ENCODE data around the gene CTDSP1. TPM values are rescaled to one million over a fixed set of nuclear protein-coding genes. Genes with fewer than 3 reads are reported as not detected.
A peak's percentile ranks its signal among the peaks of the same experiment; 100 is the strongest.

Gene CTDSP1
- total RNA-seq, 1 donor from 2014 or later = 41.8 TPM

- H3K4me3 Mint-ChIP-seq (ENCODE audit: unreplicated experiment) = peak overlapping the region; percentile 70
- Histone ChIP-seq H3K27ac (ENCODE audit: low read depth, low read length) (no peak overlapping the region), H3K4me1 (ENCODE audit: insufficient read depth, low read length) (peaks cover 47% of the 10 kb centered on the region), H3K36me3 (ENCODE audit: insufficient read depth, low read length) (peaks cover 3% of the 10 kb centered on the region), H3K9me3 (ENCODE audit: insufficient read depth, low read depth, low read length) (no peaks in the 10 kb centered on the region), H4K20me1 (ENCODE audit: insufficient read depth, low read length) (peaks cover 16% of the 10 kb centered on the region), H2AFZ (ENCODE audit: low read depth, low read length) (no peak overlapping the region), H3K79me2 (ENCODE audit: insufficient read depth, low read length) (peaks cover 27% of the 10 kb centered on the region), H3K4me3 (ENCODE audit: insufficient read depth, low read depth, low read length) (peak overlapping the region; percentile 73), H3K9ac (ENCODE audit: low read length) (peak overlapping the region; percentile 86), H3K4me2 (ENCODE audit: low read length) (peak overlapping the region; percentile 87), H3K27me3 (ENCODE audit: insufficient read depth, low read length) (no peaks in the 10 kb centered on the region)
- no peaks in the 10 kb centered on the region for H3K27me3 Mint-ChIP-seq (ENCODE audit: low read depth, unreplicated experiment)
- H3K36me3 Mint-ChIP-seq (ENCODE audit: low read depth, unreplicated experiment) = no peaks in the 10 kb centered on the region
- no peak for DNase-seq (ENCODE audit: low read depth)
- TF ChIP-seq, protein P1, sequence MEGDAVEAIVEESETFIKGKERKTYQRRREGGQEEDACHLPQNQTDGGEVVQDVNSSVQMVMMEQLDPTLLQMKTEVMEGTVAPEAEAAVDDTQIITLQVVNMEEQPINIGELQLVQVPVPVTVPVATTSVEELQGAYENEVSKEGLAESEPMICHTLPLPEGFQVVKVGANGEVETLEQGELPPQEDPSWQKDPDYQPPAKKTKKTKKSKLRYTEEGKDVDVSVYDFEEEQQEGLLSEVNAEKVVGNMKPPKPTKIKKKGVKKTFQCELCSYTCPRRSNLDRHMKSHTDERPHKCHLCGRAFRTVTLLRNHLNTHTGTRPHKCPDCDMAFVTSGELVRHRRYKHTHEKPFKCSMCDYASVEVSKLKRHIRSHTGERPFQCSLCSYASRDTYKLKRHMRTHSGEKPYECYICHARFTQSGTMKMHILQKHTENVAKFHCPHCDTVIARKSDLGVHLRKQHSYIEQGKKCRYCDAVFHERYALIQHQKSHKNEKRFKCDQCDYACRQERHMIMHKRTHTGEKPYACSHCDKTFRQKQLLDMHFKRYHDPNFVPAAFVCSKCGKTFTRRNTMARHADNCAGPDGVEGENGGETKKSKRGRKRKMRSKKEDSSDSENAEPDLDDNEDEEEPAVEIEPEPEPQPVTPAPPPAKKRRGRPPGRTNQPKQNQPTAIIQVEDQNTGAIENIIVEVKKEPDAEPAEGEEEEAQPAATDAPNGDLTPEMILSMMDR (IDR thresholded peaks at IDR 0.05; ENCODE audit: insufficient read depth, low read depth, low read length) = no peak
- TF ChIP-seq EZH2 (IDR thresholded peaks at IDR 0.05; ENCODE audit: insufficient read depth, low read length) = no peak
- H3K9me3 Mint-ChIP-seq (ENCODE audit: unreplicated experiment) = no peaks in the 10 kb centered on the region
- no peak overlapping the region for H3K27ac Mint-ChIP-seq (ENCODE audit: unreplicated experiment)
- peaks cover 11% of the 10 kb centered on the region for H3K4me1 Mint-ChIP-seq (ENCODE audit: low read depth, unreplicated experiment)
- FAIRE-seq = no peak
These were observed 1.5 kb downstream of the CTDSP1 start for GRCh38 chr2:218400930-218401881.

- no peaks in the 10 kb centered on the region for H3K27me3 Mint-ChIP-seq (ENCODE audit: low read depth, unreplicated experiment)
- H3K4me3 Mint-ChIP-seq (ENCODE audit: unreplicated experiment) = peak overlapping the region; percentile 70
- H3K4me2 ChIP-seq (ENCODE audit: low read length) = peak overlapping the region; percentile 87
These were observed 2.2 kb downstream of the CTDSP1 start for GRCh38 chr2:218401890-218402289.

More at GRCh38 chr2:218401890-218402289, 2.2 kb downstream of the CTDSP1 start:
- Histone ChIP-seq H4K20me1 (ENCODE audit: insufficient read depth, low read length) (peaks cover 16% of the 10 kb centered on the region), H3K9ac (ENCODE audit: low read length) (no peak overlapping the region), H3K27me3 (ENCODE audit: insufficient read depth, low read length) (no peaks in the 10 kb centered on the region), H3K4me1 (ENCODE audit: insufficient read depth, low read length) (peaks cover 45% of the 10 kb centered on the region), H3K79me2 (ENCODE audit: insufficient read depth, low read length) (peaks cover 27% of the 10 kb centered on the region), H3K36me3 (ENCODE audit: insufficient read depth, low read length) (peaks cover 3% of the 10 kb centered on the region), H2AFZ (ENCODE audit: low read depth, low read length) (no peak overlapping the region), H3K27ac (ENCODE audit: low read depth, low read length) (no peak overlapping the region), H3K4me3 (ENCODE audit: insufficient read depth, low read depth, low read length) (no peak overlapping the region), H3K9me3 (ENCODE audit: insufficient read depth, low read depth, low read length) (no peaks in the 10 kb centered on the region)
- no peak for TF ChIP-seq EZH2 (IDR thresholded peaks at IDR 0.05; ENCODE audit: insufficient read depth, low read length)
- TF ChIP-seq, protein P1 (IDR thresholded peaks at IDR 0.05; ENCODE audit: insufficient read depth, low read depth, low read length) = no peak
- DNase-seq (ENCODE audit: low read depth) (no peak), FAIRE-seq (no peak)
- no peaks in the 10 kb centered on the region for H3K9me3 Mint-ChIP-seq (ENCODE audit: unreplicated experiment)
- H3K36me3 Mint-ChIP-seq (ENCODE audit: low read depth, unreplicated experiment) = no peaks in the 10 kb centered on the region
- no peak overlapping the region for H3K27ac Mint-ChIP-seq (ENCODE audit: unreplicated experiment)
- H3K4me1 Mint-ChIP-seq (ENCODE audit: low read depth, unreplicated experiment) = peaks cover 9% of the 10 kb centered on the region

Measured in astrocyte (in vitro differentiated cells and primary cell).